Gastrocnemius medialis (tissue), 4 donors: Measurements from ENCODE around the gene PTPRN2.

Experiments
- POLR2A ChIP-seq, 2 donors: fragments of 450-650 bp; IDR thresholded peaks; one replicate each; pipeline ENCODE4 v1.6.1; 2017; ENCODE audit warnings: antibody characterized with exemption in 2 of 2, mild to moderate bottlenecking in 2 of 2, moderate library complexity in 2 of 2
- TF ChIP-seq, protein P1 (sequence below), 5 experiments: fragments of 450-650 bp in 3 of 5; fragments of 200-600 bp in 2 of 5; sonication (generic) in 2 of 5; IDR thresholded peaks in 4 of 5; conservative IDR thresholded peaks in 1 of 5; 1 replicate in 4 of 5; 2 replicates in 1 of 5; pipeline ENCODE4 v1.5.1; 2016 to 2019; ENCODE audit warnings: antibody characterized with exemption in 5 of 5, mild to moderate bottlenecking in 3 of 5, moderate library complexity in 3 of 5

DNA sequence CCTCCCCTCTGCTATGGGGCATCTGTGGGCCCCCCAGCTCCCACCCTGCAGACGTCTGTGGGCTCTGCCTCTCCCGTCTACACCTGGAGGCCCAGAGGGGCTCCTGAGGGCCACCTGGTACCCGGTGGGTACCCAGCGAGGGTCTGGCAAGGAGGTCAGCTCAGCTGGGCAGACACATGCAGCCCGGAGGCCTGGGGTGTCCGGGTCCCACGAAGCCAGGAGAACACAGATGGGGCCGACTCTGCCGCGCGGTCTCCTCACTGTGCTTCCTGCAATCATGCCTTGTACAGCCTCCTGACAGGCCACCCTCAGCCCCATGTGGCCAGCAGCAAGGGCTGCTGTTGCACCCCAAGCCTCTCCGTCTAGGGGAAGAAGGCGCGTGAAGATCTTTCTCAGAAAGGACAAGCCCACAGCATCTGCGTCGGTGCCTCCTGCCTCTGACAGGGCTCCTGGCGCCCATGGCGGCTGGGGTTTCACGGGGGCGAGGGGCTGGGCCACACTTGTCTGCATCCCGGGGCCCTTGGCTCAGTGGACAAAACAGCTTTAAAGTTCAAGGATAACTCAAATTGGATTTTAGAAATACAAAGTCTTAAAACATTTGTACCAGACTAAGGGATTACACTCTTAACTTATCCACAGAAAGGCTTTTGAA is 859.5 kb downstream of the PTPRN2 start:
- TF ChIP-seq, protein P1, sequence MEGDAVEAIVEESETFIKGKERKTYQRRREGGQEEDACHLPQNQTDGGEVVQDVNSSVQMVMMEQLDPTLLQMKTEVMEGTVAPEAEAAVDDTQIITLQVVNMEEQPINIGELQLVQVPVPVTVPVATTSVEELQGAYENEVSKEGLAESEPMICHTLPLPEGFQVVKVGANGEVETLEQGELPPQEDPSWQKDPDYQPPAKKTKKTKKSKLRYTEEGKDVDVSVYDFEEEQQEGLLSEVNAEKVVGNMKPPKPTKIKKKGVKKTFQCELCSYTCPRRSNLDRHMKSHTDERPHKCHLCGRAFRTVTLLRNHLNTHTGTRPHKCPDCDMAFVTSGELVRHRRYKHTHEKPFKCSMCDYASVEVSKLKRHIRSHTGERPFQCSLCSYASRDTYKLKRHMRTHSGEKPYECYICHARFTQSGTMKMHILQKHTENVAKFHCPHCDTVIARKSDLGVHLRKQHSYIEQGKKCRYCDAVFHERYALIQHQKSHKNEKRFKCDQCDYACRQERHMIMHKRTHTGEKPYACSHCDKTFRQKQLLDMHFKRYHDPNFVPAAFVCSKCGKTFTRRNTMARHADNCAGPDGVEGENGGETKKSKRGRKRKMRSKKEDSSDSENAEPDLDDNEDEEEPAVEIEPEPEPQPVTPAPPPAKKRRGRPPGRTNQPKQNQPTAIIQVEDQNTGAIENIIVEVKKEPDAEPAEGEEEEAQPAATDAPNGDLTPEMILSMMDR (IDR thresholded peaks at IDR 0.05 in 4 of 5, conservative IDR thresholded peaks at IDR 0.05 in 1 of 5): no peak
- no peak for TF ChIP-seq POLR2A (IDR thresholded peaks at IDR 0.05)
